Naive thymus-derived CD4-positive, alpha-beta T cell (primary cell): ENCODE results near the gene CIAO2A. TPM values are rescaled to one million over a fixed set of nuclear protein-coding genes. Genes with fewer than 3 reads are reported as not detected.
A peak's percentile ranks its signal among the peaks of the same experiment; 100 is the strongest.
"Not testable (repeated sequence)": the region's sequence is repeated elsewhere in the genome, so short reads cannot be mapped to it uniquely, and the experiment has no call there.

Source experiments
- ATAC-seq: fragments of 150-1000 bp; cut with Tn5 transposase; 2 replicates; pipeline ENCODE4 v1.10.0; 2021; ENCODE audit warnings: mild to moderate bottlenecking, moderate library complexity
- CTCF ChIA-PET: fragments of 350-600 bp; sonication (Branson Sonifier 250); formaldehyde crosslinking; loops from one replicate; lab custom pipeline; 2021; ENCODE audit warnings: antibody characterized with exemption; lab: Charles Lee
- POLR2A ChIA-PET: fragments of 350-600 bp; sonication (Branson Sonifier 250); formaldehyde crosslinking; loops from one replicate; lab custom pipeline; 2021; ENCODE audit warnings: antibody characterized with exemption, inconsistent platforms; lab: Charles Lee
- DNase-seq, 9 donors: peaks; one replicate each; pipeline versions ENCODE4 v3.0.0 to v3.0.0-alpha.2; 2020 to 2022; ENCODE audit warnings: mixed read lengths in 1 of 9
- H3K27ac ChIP-seq: one replicate; pipeline ENCODE4 v1.7.0; 2013; ENCODE audit warnings: mild to moderate bottlenecking, low read depth, low read length, moderate library complexity
- H3K27me3 ChIP-seq, 2 donors: one replicate each; pipeline ENCODE4 v1.7.0; 2013; ENCODE audit warnings: low read length in 2 of 2, mild to moderate bottlenecking in 2 of 2, moderate library complexity in 2 of 2; ENCODE audit not compliant: control insufficient read depth in 2 of 2, insufficient read depth in 2 of 2
- H3K36me3 ChIP-seq, 3 experiments: 1 replicate in 2 of 3; 2 replicates in 1 of 3; pipeline ENCODE4 v1.7.0; 2013; ENCODE audit warnings: low read length in 3 of 3, mild to moderate bottlenecking in 3 of 3, moderate library complexity in 1 of 3; ENCODE audit not compliant: insufficient read depth in 3 of 3, control insufficient read depth in 2 of 3
- H3K4me1 ChIP-seq, 2 donors: one replicate each; pipeline ENCODE4 v1.7.0; 2013; ENCODE audit warnings: low read length in 2 of 2, mild to moderate bottlenecking in 2 of 2, moderate library complexity in 1 of 2; ENCODE audit not compliant: control insufficient read depth in 2 of 2, insufficient read depth in 2 of 2
- H3K4me3 ChIP-seq: 2 replicates; pipeline ENCODE4 v1.7.0; 2013; ENCODE audit warnings: mild to moderate bottlenecking, low read length
- H3K9me3 ChIP-seq, 3 experiments: 1 replicate in 2 of 3; 2 replicates in 1 of 3; pipeline ENCODE4 v1.7.0; 2013; ENCODE audit warnings: low read length in 3 of 3; ENCODE audit not compliant: control insufficient read depth in 2 of 3
- H3K27ac Mint-ChIP-seq, 9 donors: one replicate each; pipeline ENCODE4 v1.8.0; 2020 to 2022; ENCODE audit warnings: mixed read lengths in 9 of 9, mild to moderate bottlenecking in 8 of 9, moderate library complexity in 5 of 9, inconsistent platforms in 2 of 9
- H3K27me3 Mint-ChIP-seq, 5 donors: one replicate each; pipeline ENCODE4 v1.8.0; 2021 to 2022; ENCODE audit warnings: mixed read lengths in 5 of 5, mild to moderate bottlenecking in 1 of 5
- H3K36me3 Mint-ChIP-seq, 5 donors: one replicate each; pipeline ENCODE4 v1.8.0; 2020 to 2022; ENCODE audit warnings: mixed read lengths in 5 of 5, mild to moderate bottlenecking in 3 of 5, inconsistent platforms in 1 of 5
- H3K4me1 Mint-ChIP-seq, 7 donors: one replicate each; pipeline ENCODE4 v1.8.0; 2020 to 2022; ENCODE audit warnings: mixed read lengths in 7 of 7, mild to moderate bottlenecking in 3 of 7, inconsistent platforms in 1 of 7
- H3K4me3 Mint-ChIP-seq, 10 donors: one replicate each; pipeline ENCODE4 v1.8.0; 2020 to 2022; ENCODE audit warnings: mild to moderate bottlenecking in 10 of 10, mixed read lengths in 10 of 10, moderate library complexity in 6 of 10, inconsistent platforms in 2 of 10
- H3K9me3 Mint-ChIP-seq, 11 donors: one replicate each; pipeline ENCODE4 v1.8.0; 2020 to 2022; ENCODE audit warnings: mixed read lengths in 11 of 11, mild to moderate bottlenecking in 4 of 11, inconsistent platforms in 1 of 11, moderate library complexity in 1 of 11
- intact Hi-C, 2 donors: fragments of 100-400 bp; cut with micrococcal nuclease; formaldehyde crosslinking; loops; one replicate each; pipeline ENCODE4 v1.15.1; 2023
- polyA plus RNA-seq, 2 donors: library from polyadenylated mRNA; unstranded; fragments of 300-500 nt; fragmentation: Illumina TruSeq; gene quantifications; one replicate each; pipeline ENCODE4 v1.2.3, GENCODE V29; 2021
- total RNA-seq, 6 experiments: library from RNA in 5 of 6; stranded (reverse) in 5 of 6; gene quantifications; 1 replicate in 5 of 6; 2 replicates in 1 of 6; pipeline ENCODE4 v1.2.3 and lab custom pipeline; 2021 to 2026

Gene CIAO2A
- total and polyA plus RNA-seq, 7 experiments from 2014 or later = 19.2 to 92.1 (median 32.9) TPM

GRCh38 chr15:64092075-64092820, 1.4 kb downstream of the CIAO2A start:
- Histone ChIP-seq H3K36me3 (peaks cover 0 to 22% (median 7%) of the 10 kb centered on the region in 3 experiments), H3K9me3 (no peaks in the 10 kb centered on the region), H3K27ac (peak overlapping the region; percentile 88), H3K4me1 (peaks cover 35 to 39% of the 10 kb centered on the region in 2 donors), H3K27me3 (no peaks in the 10 kb centered on the region), H3K4me3 (peak overlapping the region; percentile 87)
- ChIA-PET POLR2A (interaction anchor here (1.1 kb wide), 1 partner anchor 935 kb away, joined by 3 read pairs; the partner anchor contains the start of gene RPS27L), CTCF (interaction anchor here (0.7 to 2.1 kb wide), 3 partner anchors 82 to 340 kb away, joined by 4 to 8 read pairs (median 7); no protein-coding TSS in a partner anchor)
- Mint-ChIP-seq H3K27ac (peak overlapping the region; percentile 98 to 100 (median 99)), H3K4me3 (peak overlapping the region; percentile 92 to 100 (median 98)), H3K4me1 (peaks cover 39 to 71% (median 68%) of the 10 kb centered on the region in 7 donors), H3K9me3 (peaks cover 0 to 3% (median 0%) of the 10 kb centered on the region in 11 donors), H3K27me3 (no peaks in the 10 kb centered on the region), H3K36me3 (peaks cover 8 to 16% (median 12%) of the 10 kb centered on the region in 5 donors)
- ATAC-seq (no peak), DNase-seq (peak in 7 of 9 donors; percentile 21 to 48 (median 44))
- intact Hi-C loops = loop anchor here (1.0 to 10.0 kb wide), 11 partner anchors 61 to 1213 kb away; partner anchors contain the start of genes LACTB (in 2 of the 2), HERC1 (in 1 of the 2), PARP16 (in 1 of the 2) and PDCD7 (in 1 of the 2)

- peaks cover 0 to 17% (median 7%) of the 10 kb centered on the region in 3 experiments for H3K36me3 ChIP-seq
- peaks cover 0 to 3% (median 0%) of the 10 kb centered on the region in 11 donors for H3K9me3 Mint-ChIP-seq
- DNase-seq (no peak), ATAC-seq (no peak)
- H3K36me3 Mint-ChIP-seq = peaks cover 8 to 16% (median 14%) of the 10 kb centered on the region in 5 donors
- ChIA-PET CTCF (interaction anchor here (1.5 kb wide), 1 partner anchor 338 kb away, joined by 8 read pairs; no protein-coding TSS in a partner anchor), POLR2A (no interaction called here)
- peak overlapping the region in 2 of 10 donors; percentile 6 to 22 for H3K4me3 Mint-ChIP-seq
- H3K9me3 ChIP-seq = no peaks in the 10 kb centered on the region
- H3K27ac ChIP-seq = no peak overlapping the region
- intact Hi-C loops = loop anchor here (5.0 to 10.0 kb wide), 6 partner anchors 734 to 1197 kb away; partner anchors contain the start of genes LACTB (in 2 of the 2), PARP16 (in 1 of the 2), PDCD7 (in 1 of the 2) and PIF1 (in 1 of the 2)
- no peaks in the 10 kb centered on the region for H3K27me3 Mint-ChIP-seq
- H3K4me1 Mint-ChIP-seq = peaks cover 31 to 55% (median 53%) of the 10 kb centered on the region in 7 donors
- H3K4me3 ChIP-seq = no peak overlapping the region
- H3K27ac Mint-ChIP-seq = peak overlapping the region in 5 of 9 donors; percentile 6 to 71 (median 37)
- no peaks in the 10 kb centered on the region for H3K27me3 ChIP-seq
- peaks cover 26 to 27% of the 10 kb centered on the region in 2 donors for H3K4me1 ChIP-seq
Observed at GRCh38 chr15:64090527-64090926, 3.1 kb downstream of the CIAO2A start.

- POLR2A ChIA-PET = interaction anchor here (0.6 kb wide), 1 partner anchor 337 kb away, joined by 4 read pairs; no protein-coding TSS in a partner anchor
- peaks cover 28 to 47% (median 45%) of the 10 kb centered on the region in 7 donors for H3K4me1 Mint-ChIP-seq
- CTCF ChIA-PET = interaction anchor here (0.6 kb wide), 4 partner anchors 84 to 656 kb away, joined by 3 to 6 read pairs (median 6); no protein-coding TSS in a partner anchor
- no peaks in the 10 kb centered on the region for H3K9me3 ChIP-seq
- no peaks in the 10 kb centered on the region for H3K27me3 ChIP-seq
- no peak overlapping the region for H3K4me3 Mint-ChIP-seq
- H3K9me3 Mint-ChIP-seq = peaks cover 0 to 3% (median 0%) of the 10 kb centered on the region in 11 donors
- peaks cover 18 to 19% of the 10 kb centered on the region in 2 donors for H3K4me1 ChIP-seq
- DNase-seq (no peak), ATAC-seq (peak; percentile 20)
- peaks cover 8 to 16% (median 14%) of the 10 kb centered on the region in 5 donors for H3K36me3 Mint-ChIP-seq
- H3K4me3 ChIP-seq = no peak overlapping the region
- peak overlapping the region in 1 of 9 donors; percentile 72 for H3K27ac Mint-ChIP-seq
- no peak overlapping the region for H3K27ac ChIP-seq
- peaks cover 0 to 17% (median 7%) of the 10 kb centered on the region in 3 experiments for H3K36me3 ChIP-seq
- no peaks in the 10 kb centered on the region for H3K27me3 Mint-ChIP-seq
- intact Hi-C loops = loop anchor here (5.0 to 10.0 kb wide), 6 partner anchors 735 to 1198 kb away; partner anchors contain the start of genes LACTB (in 2 of the 2), PARP16 (in 1 of the 2), PDCD7 (in 1 of the 2) and PIF1 (in 1 of the 2)
Observed at GRCh38 chr15:64089543-64090280, 3.9 kb downstream of the CIAO2A start.

- no peak for ATAC-seq
- Mint-ChIP-seq H3K4me3 (no peak overlapping the region), H3K27ac (no peak overlapping the region), H3K36me3 (peaks cover under 1 to 15% (median 6%) of the 10 kb centered on the region in 5 donors), H3K4me1 (peaks cover 0 to 2% (median 0%) of the 10 kb centered on the region in 7 donors), H3K9me3 (no peaks in the 10 kb centered on the region), H3K27me3 (no peaks in the 10 kb centered on the region)
- no peaks in the 10 kb centered on the region for H3K9me3 ChIP-seq
- no peak for DNase-seq
- ChIA-PET CTCF (interaction anchor here (0.5 kb wide), 1 partner anchor 334 kb away, joined by 4 read pairs; no protein-coding TSS in a partner anchor), POLR2A (interaction anchor here (1.1 kb wide), 1 partner anchor 11 kb away, joined by 3 read pairs; the partner anchor contains the start of gene CIAO2A)
- no peaks in the 10 kb centered on the region for H3K27me3 ChIP-seq
- H3K27ac ChIP-seq = no peak overlapping the region
- no peak overlapping the region for H3K4me3 ChIP-seq
- intact Hi-C loops = no loop called here
- H3K4me1 ChIP-seq = no peaks in the 10 kb centered on the region
- peaks cover 0 to 10% (median 2%) of the 10 kb centered on the region in 3 experiments for H3K36me3 ChIP-seq
Observed at GRCh38 chr15:64082757-64083156, 10.9 kb downstream of the CIAO2A start.

- H3K4me3 ChIP-seq, H3K27me3 ChIP-seq, H3K27me3 Mint-ChIP-seq, H3K9me3 Mint-ChIP-seq, ATAC-seq, intact Hi-C loops, H3K27ac ChIP-seq, DNase-seq, H3K4me1 ChIP-seq, POLR2A ChIA-PET, H3K4me3 Mint-ChIP-seq, H3K9me3 ChIP-seq: not testable (repeated sequence)
- Mint-ChIP-seq H3K4me1 (peaks cover 0 to 17% (median 11%) of the 10 kb centered on the region in 7 donors), H3K36me3 (peaks cover 5 to 35% (median 12%) of the 10 kb centered on the region in 5 donors), H3K27ac (peak overlapping the region in 1 of 9 donors; percentile 18)
- H3K36me3 ChIP-seq = peaks cover 0 to 17% (median 0%) of the 10 kb centered on the region in 3 experiments
- CTCF ChIA-PET = interaction anchor here (1.5 kb wide), 1 partner anchor 321 kb away, joined by 3 read pairs; no protein-coding TSS in a partner anchor
Observed at GRCh38 chr15:64073496-64073895, 20.1 kb downstream of the CIAO2A start.
